ENCODE results near the gene SCN8A. TPM values are rescaled to one million over a fixed set of nuclear protein-coding genes. Genes with fewer than 3 reads are reported as not detected.

The SCN8A gene
- total RNA-seq, 1 donor from 2014 or later: 0.13 TPM

- no peak for DNase-seq
- no peak for ATAC-seq (ENCODE audit: poor library complexity)
- intact Hi-C loops (cut with DNase I): no loop called here
Measured at GRCh38 chr12:51694146-51694545, 103.1 kb downstream of the SCN8A start.

- intact Hi-C loops (cut with DNase I): no loop called here
- DNase-seq (no peak), ATAC-seq (ENCODE audit: poor library complexity) (no peak)
Measured at GRCh38 chr12:51695241-51696010, 104.4 kb downstream of the SCN8A start.

- ATAC-seq (ENCODE audit: poor library complexity) (no peak), DNase-seq (no peak)
- intact Hi-C loops (cut with DNase I): no loop called here
Measured at GRCh38 chr12:51699219-51699618, 108.2 kb downstream of the SCN8A start.

- no peak for ATAC-seq (ENCODE audit: poor library complexity)
- intact Hi-C loops (cut with DNase I): no loop called here
Measured at GRCh38 chr12:51700887-51701286, 109.9 kb downstream of the SCN8A start.

GRCh38 chr12:51702587-51702986, 111.6 kb downstream of the SCN8A start:
- intact Hi-C loops (cut with DNase I): no loop called here
- DNase-seq (no peak), ATAC-seq (ENCODE audit: poor library complexity) (no peak)

More at GRCh38 chr12:51700887-51701286, 109.9 kb downstream of the SCN8A start:
- DNase-seq: no peak

GRCh38 chr12:51705450-51705849, 114.4 kb downstream of the SCN8A start:
- no peak for DNase-seq
- no peak for ATAC-seq (ENCODE audit: poor library complexity)
- intact Hi-C loops (cut with DNase I): no loop called here

GRCh38 chr12:51706206-51706605, 115.2 kb downstream of the SCN8A start:
- ATAC-seq (ENCODE audit: poor library complexity): no peak
- DNase-seq: no peak
- intact Hi-C loops (cut with DNase I): no loop called here

GRCh38 chr12:51714666-51715065, 123.6 kb downstream of the SCN8A start:
- intact Hi-C loops (cut with DNase I): no loop called here
- no peak for DNase-seq
- ATAC-seq (ENCODE audit: poor library complexity): no peak

GRCh38 chr12:51717326-51717925, 126.4 kb downstream of the SCN8A start:
- DNase-seq (no peak), ATAC-seq (ENCODE audit: poor library complexity) (no peak)
- intact Hi-C loops (cut with DNase I): no loop called here

GRCh38 chr12:51721282-51721940, 130.4 kb downstream of the SCN8A start:
- peak; percentile 62 for DNase-seq
- intact Hi-C loops (cut with DNase I): no loop called here
- ATAC-seq (ENCODE audit: poor library complexity): peak; percentile 71

GRCh38 chr12:51722431-51722830, 131.4 kb downstream of the SCN8A start:
- DNase-seq (no peak), ATAC-seq (ENCODE audit: poor library complexity) (no peak)
- intact Hi-C loops (cut with DNase I): no loop called here

- intact Hi-C loops (cut with DNase I): no loop called here
- ATAC-seq (ENCODE audit: poor library complexity): no peak
- no peak for DNase-seq
Measured at GRCh38 chr12:51726161-51726560, 135.1 kb downstream of the SCN8A start.

- ATAC-seq (ENCODE audit: poor library complexity) (no peak), DNase-seq (no peak)
- intact Hi-C loops (cut with DNase I): no loop called here
Measured at GRCh38 chr12:51726931-51727330, 135.9 kb downstream of the SCN8A start.

- intact Hi-C loops (cut with DNase I): no loop called here
- no peak for ATAC-seq (ENCODE audit: poor library complexity)
- DNase-seq: no peak
Measured at GRCh38 chr12:51729331-51729730, 138.3 kb downstream of the SCN8A start.

GRCh38 chr12:51730745-51731144, 139.7 kb downstream of the SCN8A start:
- intact Hi-C loops (cut with DNase I): no loop called here

GRCh38 chr12:51740536-51740935, 149.5 kb downstream of the SCN8A start:
- intact Hi-C loops (cut with DNase I): no loop called here
- ATAC-seq (ENCODE audit: poor library complexity) (no peak), DNase-seq (no peak)

More at GRCh38 chr12:51730745-51731144, 139.7 kb downstream of the SCN8A start:
- ATAC-seq (ENCODE audit: poor library complexity) (no peak), DNase-seq (no peak)

- no peak for DNase-seq
- intact Hi-C loops (cut with DNase I): no loop called here
- ATAC-seq (ENCODE audit: poor library complexity): no peak
Measured at GRCh38 chr12:51744235-51744634, 153.2 kb downstream of the SCN8A start.

GRCh38 chr12:51744957-51745356, 153.9 kb downstream of the SCN8A start:
- intact Hi-C loops (cut with DNase I): no loop called here
- DNase-seq (no peak), ATAC-seq (ENCODE audit: poor library complexity) (no peak)

- intact Hi-C loops (cut with DNase I): no loop called here
- DNase-seq (no peak), ATAC-seq (ENCODE audit: poor library complexity) (no peak)
Measured at GRCh38 chr12:51746416-51746815, 155.4 kb downstream of the SCN8A start.

- no peak for ATAC-seq (ENCODE audit: poor library complexity)
- intact Hi-C loops (cut with DNase I): no loop called here
- DNase-seq: no peak
Measured at GRCh38 chr12:51748235-51748634, 157.2 kb downstream of the SCN8A start.
